HG03025 (cell line): ENCODE results near the gene SP3.

Experiments used
- ATAC-seq: cut with Tn5 transposase; IDR thresholded peaks from one replicate; pipeline ENCODE4 v1.9.1; 2021; ENCODE audit warnings: mild to moderate bottlenecking, moderate library complexity; ENCODE audit not compliant: unreplicated experiment, low FRiP score

SP3 gene

DNA sequence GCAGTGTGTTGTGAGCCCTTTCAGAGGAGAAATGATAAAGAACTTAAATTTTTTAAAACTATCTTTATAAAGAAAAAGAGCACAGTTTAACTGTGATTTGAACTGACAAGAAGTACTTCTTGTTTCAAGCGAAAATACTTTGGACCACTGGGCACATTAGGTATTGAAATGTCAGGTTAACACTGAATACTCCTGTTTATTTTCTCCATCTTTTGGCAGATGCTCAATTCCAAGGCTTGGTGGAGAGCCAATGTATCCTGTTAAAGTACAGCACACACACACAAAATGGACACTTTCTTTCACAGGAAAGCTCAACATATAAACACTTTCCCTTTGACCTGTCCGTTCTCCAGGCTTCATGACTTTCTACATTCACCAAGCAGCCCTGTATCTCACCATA is 32.6 kb upstream of the SP3 start:
- ATAC-seq = no peak

DNA sequence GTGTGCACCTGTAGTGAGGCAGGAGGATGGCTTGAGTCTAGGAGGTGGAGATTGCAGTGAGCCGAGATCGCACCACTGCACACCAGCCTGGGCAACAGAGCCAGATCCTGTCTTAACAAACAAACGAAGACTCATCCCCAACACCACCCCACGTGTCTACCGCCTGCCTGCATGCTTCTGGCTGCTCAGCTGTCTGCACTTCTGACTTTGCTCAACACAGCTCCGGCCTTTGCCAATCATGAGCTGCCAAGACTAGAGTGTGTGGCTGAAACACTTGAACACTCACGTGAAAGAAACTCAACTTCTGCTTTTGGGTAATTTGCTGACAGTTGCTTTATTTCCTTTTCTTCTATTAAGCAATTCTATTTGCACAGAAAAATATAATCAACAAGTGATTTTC is 32.1 kb upstream of the SP3 start:
- peak; percentile 91 for ATAC-seq

DNA sequence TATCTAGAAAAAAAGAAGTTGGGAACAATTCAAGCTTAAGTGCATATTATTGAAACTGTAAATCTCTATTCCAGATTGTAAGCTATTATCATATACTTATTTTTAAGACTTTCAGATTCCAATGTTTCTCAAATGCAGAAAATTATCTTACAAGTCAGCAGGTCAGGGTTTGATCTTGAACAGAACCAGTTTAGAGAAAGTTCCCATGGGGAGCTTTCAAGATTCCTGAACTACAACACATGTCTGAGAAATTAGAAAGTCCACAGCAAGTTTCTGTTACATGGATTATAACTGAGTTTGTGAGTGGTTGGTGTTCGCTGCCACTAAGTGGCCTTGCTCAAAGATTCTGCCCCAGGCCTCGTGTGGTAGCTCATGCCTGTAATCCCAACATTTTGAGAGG is 31.6 kb upstream of the SP3 start:
- ATAC-seq = no peak

DNA sequence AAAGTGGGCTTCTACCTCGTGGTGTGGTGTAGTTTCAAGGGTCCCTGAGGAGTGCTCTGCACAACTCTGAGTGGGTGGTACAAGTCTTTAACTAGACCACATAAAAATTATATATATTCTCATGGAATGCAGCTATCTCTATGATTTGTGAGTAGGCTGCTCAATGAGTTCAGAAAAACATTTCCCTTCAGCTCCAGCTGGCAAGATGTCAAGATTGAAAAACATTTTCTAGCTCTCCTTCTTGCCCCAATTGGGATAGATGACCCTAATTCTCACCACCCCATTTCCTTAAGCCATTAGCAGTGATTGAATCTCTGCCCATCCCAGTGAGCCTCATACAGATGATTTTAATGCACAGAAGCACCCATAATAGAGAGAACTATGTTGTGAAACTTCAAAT is 28.3 kb upstream of the SP3 start:
- ATAC-seq = no peak

DNA sequence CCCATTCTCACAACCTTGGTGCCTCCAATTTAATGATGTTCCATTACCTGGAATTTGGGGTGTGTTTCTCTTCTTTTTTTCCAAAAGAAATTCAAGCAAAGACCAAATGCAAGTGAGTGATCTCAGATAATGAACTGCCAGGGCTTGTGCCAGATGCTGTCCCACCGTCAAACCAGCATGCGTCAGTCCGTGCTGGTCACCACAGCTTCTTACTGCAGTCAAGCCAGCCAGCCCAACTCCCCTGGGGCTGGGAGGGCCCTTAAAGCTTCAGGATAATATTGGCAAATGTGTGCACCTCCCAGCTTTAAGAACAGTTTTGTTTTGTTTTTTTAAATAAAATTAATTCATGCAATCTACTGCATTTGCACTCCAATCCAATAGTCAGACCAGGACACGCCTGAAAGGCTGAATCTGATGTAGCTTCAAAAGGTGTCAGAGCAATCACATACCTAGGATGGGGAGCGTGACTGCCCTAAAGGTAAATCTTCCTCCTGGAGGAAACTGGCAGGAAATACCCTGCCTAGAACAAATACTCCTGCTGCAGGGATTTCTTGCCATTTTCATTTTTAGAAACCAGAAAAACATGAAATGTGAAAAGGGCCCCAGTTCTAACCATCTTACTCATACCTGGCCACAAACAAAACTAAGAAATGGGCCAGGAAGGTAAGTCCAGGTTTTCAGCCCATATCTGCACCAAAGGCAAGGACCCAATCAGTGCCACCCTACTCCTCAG is 26.8 kb upstream of the SP3 start:
- ATAC-seq = no peak

DNA sequence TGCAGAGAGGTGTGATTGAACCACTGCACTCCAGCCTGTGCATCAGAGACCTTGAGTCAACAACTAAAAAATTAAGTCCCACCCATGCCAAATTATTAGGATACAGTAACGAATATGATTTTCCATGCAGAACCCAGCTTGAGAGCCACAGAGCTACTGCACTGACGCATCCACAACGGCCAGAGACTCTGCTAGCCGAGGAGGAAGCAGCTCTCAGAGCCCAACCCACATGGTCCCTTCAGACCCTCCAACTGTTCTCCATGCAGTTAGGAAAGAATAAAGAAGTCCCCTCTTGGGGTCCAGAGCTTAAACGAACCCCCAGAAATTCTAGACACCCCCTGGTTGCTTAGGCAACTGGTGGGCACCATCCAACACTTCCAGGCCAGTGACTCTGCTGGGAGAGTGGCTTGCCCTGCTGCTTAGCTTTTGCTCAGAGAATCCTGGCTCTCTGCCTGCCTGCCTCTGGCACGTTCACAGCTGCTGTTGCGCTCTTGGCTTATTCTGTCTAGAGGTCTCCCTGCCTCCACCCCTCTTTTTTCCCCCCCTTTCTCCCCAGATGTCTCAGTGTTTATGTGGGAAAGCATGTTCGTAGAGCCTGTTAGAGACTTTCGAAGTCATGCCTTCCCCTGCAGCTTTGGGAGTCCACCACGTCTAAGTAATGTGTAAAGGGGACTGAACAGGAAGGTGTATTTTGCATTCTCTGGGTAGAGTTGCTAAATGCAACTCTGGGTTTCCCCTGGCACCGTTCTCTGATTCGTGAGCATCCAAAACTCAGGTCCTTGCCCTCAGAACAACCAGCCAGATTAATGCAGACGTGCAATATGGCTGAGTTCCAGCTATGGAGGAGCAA is 26.0 kb upstream of the SP3 start:
- ATAC-seq = peak; percentile 66

DNA sequence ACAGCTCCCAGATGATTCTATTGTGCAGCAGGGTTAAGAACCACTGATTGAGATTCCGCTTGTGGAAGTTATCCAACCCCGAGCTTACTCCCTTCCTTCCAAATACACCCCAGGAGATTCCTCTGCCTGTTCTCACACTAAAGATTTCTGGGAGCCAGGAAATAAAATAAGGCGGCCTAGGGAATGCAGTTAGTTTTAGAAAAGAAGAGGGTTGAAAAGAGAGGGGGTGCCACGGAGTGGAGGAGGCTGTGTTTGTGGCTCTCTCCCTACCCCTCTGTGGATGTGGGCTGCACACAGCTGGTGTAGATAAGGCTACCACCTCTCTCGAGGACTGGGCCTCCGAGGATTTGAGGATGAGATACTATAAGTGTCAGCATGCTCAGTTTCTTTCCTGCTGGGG is 25.1 kb upstream of the SP3 start:
- ATAC-seq = no peak

DNA sequence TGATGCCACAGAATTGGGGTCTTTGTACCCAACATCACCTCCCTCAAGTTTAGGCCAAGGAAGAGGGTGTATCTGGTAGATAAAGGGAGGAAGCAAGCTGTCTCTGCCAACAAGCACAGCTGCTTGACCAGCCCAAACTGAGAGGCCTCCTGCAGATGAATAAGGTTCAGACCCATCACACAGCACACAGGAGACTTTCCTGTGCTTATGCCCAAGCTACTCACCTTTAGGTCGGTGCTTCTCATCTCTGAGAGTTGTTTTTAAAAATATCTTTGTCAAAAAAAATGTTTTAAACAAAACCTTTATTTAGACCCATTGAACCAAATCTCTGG is 24.7 kb upstream of the SP3 start:
- no peak for ATAC-seq

DNA sequence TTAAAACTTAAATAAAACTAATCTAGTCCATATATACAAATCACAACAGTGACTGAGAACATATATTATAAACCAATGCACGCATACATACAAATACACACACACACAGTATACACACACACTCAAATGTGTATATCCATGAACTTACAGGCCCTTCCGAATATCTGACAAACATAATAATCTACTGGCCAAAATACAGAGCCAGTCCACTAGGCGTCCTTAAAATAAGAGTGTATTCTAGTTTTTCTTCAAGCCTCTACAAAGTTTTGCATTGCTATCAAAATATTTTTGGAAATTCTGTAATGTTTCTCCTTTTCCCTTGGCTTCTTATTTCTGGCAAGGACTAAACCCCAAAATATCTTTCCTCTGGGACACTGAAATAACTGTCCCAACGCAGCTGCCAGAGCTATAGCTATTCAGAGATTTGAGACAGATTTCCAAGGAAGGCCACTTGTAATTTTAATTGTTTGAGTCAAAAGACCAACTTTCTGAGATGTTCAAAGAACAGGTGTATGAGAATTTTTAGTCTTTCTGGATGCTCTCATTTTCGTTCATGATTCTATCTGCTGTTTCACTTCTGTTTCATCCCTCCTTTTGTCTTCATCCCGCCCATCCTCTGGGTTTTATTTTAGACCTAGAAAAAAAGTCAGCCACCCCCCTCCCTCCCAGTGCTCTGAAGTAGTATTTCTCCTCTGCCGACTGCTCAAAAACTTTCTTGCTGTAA is 24.1 kb upstream of the SP3 start:
- no peak for ATAC-seq

DNA sequence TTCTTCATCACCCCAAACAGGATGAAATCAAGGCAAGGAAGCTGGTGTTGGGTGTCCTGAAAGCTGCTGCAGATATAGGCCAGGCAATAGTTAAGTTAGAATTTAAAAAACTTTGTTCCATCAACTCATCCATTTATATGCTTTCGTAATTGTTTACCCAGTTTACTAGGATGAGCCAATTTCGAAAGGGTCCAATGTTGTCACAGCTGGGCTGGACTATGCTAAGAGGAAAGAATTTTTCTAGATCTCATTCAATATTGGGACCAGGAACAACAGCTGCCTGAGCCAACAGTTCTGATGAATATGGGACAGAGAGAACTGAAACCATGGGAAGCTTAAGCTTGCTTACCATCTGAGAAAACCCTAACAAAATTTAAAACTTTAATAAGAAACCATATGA is 21.6 kb upstream of the SP3 start:
- no peak for ATAC-seq

DNA sequence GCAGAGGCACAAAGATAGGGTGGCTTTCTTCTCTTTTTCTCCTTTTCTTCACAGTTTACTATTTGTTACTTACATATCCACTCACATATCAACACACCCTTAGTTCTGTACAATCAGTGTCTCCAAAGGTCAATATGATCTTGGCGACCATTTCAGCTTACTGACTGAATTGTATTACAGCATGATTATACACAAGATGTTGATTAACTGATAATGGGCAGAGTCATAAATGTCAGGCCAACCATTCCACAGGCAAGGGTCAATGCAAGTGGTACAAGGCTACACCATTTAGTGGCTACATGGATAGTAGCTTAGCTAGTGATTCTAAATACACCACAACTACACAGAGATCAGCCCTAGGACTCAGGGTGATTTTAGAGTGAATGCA is 20.4 kb upstream of the SP3 start:
- no peak for ATAC-seq

DNA sequence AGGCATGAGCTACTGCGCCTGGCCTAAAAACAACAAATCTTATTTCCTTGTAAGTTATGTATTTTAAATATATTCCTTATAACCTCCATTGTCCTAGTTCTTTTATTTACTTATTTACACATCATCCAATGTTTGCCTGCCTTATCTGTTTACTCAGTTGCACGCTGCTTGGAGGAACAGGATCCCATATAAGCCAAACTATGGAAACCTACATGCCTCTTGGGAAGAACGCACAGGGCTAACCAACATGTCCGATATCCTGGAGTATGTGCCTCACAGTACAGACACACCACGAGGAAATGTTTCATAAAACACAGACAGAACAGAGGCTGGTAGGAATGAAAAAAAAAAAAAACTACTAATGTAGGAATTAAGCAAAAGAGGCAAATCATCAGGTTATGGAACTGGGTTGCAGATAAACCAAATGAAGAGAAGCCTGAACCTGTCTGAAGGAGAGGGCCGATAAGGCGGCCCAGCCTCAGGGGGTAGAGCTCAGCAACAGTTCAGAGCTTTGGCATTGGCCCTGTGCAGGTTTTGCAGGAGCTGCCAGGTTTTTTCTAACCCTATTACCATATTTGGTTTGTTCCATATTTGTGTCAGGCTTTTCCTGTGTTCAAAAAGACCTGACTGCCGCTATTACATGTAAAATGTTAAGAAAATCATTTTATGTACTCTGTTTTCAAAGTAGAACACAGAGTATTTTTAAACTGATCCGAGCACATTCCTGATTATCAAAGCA is 19.9 kb upstream of the SP3 start:
- no peak for ATAC-seq

DNA sequence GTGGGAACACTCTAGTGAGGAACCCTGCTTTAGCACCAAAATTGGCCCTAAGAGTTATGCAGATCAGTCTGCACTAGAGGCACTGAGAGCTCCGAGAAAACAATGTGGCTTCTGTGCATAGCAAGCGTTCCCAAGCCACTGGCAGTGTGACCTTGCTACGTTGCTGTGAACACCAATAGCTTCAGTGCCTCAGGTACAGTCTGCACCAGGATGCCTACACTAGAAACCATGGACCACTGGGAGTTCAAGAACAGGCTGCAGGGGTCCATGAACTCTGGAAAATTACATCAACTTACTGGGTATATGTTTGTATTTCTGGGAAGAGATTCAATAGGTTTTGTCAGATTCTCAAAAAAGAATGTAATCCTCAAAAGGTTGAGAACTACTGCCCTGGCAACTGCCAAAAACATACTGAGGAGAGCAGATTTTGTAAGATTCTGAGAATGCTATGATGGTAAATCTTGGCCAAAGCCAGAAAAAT is 18.3 kb upstream of the SP3 start:
- no peak for ATAC-seq

DNA sequence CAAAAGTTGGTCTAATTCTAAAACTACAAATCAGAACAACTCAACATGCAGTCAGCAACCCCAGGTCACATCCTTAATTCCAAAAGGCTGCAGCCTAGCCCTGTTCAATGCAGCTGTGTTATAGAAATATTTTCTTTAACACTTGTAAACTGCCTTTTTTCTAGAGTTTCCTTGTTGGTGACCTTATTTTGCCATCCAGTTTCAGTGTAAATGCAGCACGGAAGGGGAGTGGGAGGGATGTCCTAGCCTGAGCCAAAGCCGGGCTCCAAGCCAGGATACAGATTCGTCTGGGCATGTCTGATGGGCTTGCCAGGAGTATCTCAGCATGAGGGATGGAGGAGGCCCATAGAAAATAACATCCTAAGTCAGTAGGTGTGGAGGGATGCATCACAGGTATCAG is 17.7 kb upstream of the SP3 start:
- ATAC-seq = no peak

DNA sequence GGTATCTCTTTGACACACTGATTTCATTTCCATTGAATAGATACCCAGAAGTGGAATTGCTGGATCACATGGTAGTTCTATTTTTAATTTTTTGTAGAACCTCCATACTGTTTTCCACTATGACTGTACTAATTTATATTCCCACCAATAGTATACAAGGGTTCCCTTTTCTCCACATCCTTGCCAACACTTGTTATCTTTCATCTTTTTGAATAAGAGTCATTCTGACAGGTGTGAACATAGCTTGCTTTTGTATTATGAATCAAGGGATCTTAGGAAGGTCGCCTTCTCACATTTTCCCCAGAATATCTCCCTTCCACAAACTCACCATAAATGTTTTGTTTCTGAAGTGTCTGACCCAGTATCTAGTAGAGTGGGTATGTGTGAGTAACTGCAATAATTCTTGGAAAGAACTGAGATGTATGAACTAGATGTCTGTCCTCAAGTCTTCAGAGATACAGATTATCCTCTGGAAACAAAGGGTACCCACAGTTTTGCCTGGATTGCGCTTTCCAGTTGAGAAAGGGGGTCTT is 17.1 kb upstream of the SP3 start:
- no peak for ATAC-seq

DNA sequence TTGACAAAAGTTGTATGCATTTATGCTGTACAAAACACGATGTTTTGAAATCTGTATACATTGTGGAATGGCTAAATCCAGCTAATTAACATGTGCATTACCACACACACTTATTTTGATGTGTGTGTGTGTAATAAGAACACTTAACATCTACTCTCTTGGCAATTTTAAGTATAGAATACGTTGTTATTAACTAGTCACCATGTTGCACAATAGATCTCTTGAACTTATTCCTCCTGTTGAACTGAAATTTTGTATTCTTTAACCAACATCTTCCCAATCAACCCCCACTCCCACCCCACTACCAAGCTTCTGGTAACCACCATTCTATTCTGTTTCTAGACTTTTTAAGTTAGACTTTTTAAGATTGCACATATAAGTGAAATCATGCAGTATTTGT is 16.3 kb upstream of the SP3 start:
- ATAC-seq = no peak

DNA sequence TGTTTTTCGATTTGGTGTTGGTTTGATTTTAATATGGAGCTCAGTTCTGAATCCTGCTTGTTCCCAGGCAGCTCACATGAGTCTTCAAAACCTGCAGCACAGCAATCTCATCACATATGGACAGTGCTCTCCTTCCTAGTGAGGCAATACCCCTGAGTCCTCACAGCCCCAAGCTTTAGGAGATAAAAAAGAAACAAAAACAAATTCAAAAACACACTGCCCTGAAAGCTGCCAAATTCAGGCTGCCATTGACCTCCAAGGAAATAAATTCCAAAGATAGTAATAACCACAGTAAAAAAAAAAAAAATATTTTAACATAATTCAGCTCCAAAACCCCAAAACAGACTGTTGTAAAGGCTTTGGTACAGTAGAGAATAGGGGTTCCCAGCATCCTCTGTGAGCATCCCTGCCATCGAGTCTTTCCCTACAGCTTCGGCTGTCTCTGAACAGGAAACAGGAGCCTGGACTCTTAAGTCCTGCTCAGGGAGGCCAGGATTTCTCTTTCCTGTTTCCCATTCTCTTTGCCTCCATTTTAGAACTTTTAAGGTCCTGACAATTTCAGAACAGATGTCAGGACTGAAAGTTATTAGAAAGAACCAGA is 14.7 kb upstream of the SP3 start:
- no peak for ATAC-seq

DNA sequence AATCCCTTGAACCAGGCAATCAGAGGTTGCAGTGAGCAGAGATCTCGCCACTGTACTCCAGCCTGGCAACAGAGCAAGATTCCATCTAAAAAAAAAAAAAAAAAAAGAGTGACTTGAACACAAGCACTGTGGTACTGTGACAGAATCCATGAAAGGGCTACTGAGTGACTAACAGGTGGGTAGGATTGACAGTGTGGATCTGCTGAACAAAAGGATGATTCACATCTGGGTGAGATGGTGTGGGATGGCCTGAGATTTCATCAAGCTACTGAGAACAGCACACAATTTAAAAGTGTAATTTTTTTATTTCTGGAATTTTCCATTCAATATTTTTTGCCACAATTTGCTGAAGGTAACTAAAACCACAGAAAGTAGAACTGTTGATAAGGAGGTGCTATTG is 13.3 kb upstream of the SP3 start:
- ATAC-seq = no peak

DNA sequence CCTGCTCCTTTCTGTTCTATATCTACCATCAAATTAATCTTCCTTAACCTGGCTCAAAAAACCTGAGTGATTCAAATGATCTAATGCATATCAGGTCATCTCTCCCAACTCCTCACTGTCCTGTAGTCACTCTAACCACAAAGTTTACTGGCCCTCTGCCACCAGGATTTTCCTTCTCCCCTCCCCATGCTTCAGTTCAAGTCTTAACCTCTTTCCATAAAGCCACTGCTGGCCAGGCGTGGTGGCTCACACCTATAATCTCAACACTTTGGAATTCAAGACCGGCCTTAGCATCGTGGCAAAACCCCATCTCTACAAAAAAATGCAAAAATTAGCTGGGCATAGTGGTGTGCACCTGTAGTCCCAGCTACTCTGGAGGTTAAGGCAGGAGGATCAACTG is 7.5 kb upstream of the SP3 start:
- no peak for ATAC-seq

DNA sequence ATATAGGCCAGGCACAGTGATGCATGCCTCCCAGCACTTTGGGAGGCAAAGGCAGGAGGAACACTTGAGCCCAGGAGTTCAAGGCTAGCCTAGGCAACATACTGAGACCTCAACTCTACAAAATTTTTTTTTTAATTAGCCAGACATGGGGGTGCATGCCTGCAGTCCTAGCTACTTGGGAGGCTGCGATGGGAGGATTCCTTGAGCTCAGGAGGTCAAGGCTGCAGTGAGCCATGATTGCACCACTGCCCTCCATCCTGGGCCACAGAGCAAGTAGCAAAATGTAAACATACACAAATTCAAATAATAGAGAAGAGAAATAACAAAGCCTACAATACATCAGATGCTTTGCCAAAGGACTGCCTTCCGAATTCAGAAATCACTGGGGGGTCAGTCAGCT is 7.0 kb upstream of the SP3 start:
- no peak for ATAC-seq
